K562 (cell line): Measurements from ENCODE around the gene PDE6C. TPM values are rescaled to one million over a fixed set of nuclear protein-coding genes. Genes with fewer than 3 reads are reported as not detected.

Source experiments
- CBX1 ChIP-seq: sonication (generic); IDR thresholded peaks from 2 replicates; pipeline ENCODE4 v1.6.1; 2016; ENCODE audit warnings: antibody characterized with exemption, low read depth, mild to moderate bottlenecking
- CHD4 ChIP-seq: fragments of 200-600 bp; sonication (generic); IDR thresholded peaks from 3 replicates; pipeline ENCODE4 v1.6.1; 2012; ENCODE audit warnings: low read depth, mild to moderate bottlenecking, mixed read lengths, low read length, inconsistent platforms; ENCODE audit not compliant: insufficient read depth, insufficient replicate concordance, poor library complexity, severe bottlenecking
- FOXA1 ChIP-seq: fragments of 450-650 bp; IDR thresholded peaks from 2 replicates; pipeline ENCODE4 v1.6.1; 2016; ENCODE audit warnings: mild to moderate bottlenecking, borderline replicate concordance
- GATAD2B ChIP-seq: fragments of 450-650 bp; IDR thresholded peaks from 2 replicates; pipeline ENCODE4 v1.6.1; 2017; ENCODE audit warnings: mild to moderate bottlenecking, borderline replicate concordance
- HDAC8 ChIP-seq: fragments of 450-650 bp; IDR thresholded peaks from 2 replicates; pipeline ENCODE4 v1.6.1; 2016; ENCODE audit warnings: mild to moderate bottlenecking, missing genetic modification characterization, moderate library complexity, missing compliant biosample characterization
- HLTF ChIP-seq: fragments of 450-650 bp; IDR thresholded peaks from 2 replicates; pipeline ENCODE4 v1.6.1; 2016
- HMG20B ChIP-seq: fragments of 250-450 bp; sonication (Bioruptor Pico); IDR thresholded peaks from 2 replicates; pipeline ENCODE4 v1.5.0; 2021; ENCODE audit warnings: mild to moderate bottlenecking
- MAFK ChIP-seq: IDR thresholded peaks from 2 replicates; pipeline ENCODE4 v1.6.1; 2011; ENCODE audit warnings: low read length, improper control_type of control experiment
- NR2C2 ChIP-seq, 2 experiments: fragments of 200-800 bp in 1 of 2; sonication (Bioruptor generic) in 1 of 2; sonication (generic) in 1 of 2; formaldehyde crosslinking in 1 of 2; IDR thresholded peaks; 2 replicates each; pipeline versions ENCODE4 v1.6.1 to v1.8.0; 2016 to 2022; ENCODE audit warnings: mild to moderate bottlenecking in 1 of 2, missing compliant biosample characterization in 1 of 2, missing genetic modification characterization in 1 of 2, missing genetic modification reagents in 1 of 2
- PHF8 ChIP-seq: fragments of 200-600 bp; sonication (generic); IDR thresholded peaks from 2 replicates; pipeline ENCODE4 v1.6.1; 2012; ENCODE audit warnings: mixed run types, mild to moderate bottlenecking, inconsistent platforms, low read length, moderate library complexity, borderline replicate concordance
- RBBP5 ChIP-seq: fragments of 200-600 bp; sonication (generic); IDR thresholded peaks from 2 replicates; pipeline ENCODE4 v1.6.1; 2012; ENCODE audit warnings: borderline replicate concordance, mild to moderate bottlenecking, low read length, control low read depth, inconsistent platforms; ENCODE audit not compliant: insufficient read depth, poor library complexity, severe bottlenecking
- RBFOX2 ChIP-seq: fragments of 200-400 bp; formaldehyde crosslinking; IDR thresholded peaks from 2 replicates; pipeline ENCODE4 v1.6.1; 2017; ENCODE audit warnings: low read depth, mild to moderate bottlenecking, low read length, moderate library complexity
- SAP30 ChIP-seq: fragments of 200-600 bp; sonication (generic); IDR thresholded peaks from 2 replicates; pipeline ENCODE4 v1.6.1; 2012; ENCODE audit warnings: borderline replicate concordance, low read depth, mild to moderate bottlenecking, moderate library complexity, low read length, control low read depth, inconsistent platforms; ENCODE audit not compliant: insufficient read depth, poor library complexity, severe bottlenecking
- SMARCE1 ChIP-seq: fragments of 450-650 bp; IDR thresholded peaks from 2 replicates; pipeline ENCODE4 v1.7.1; 2016; ENCODE audit warnings: mild to moderate bottlenecking
- SNIP1 ChIP-seq: fragments of 450-650 bp; IDR thresholded peaks from 2 replicates; pipeline ENCODE4 v1.7.1; 2017; ENCODE audit warnings: low read depth, mild to moderate bottlenecking
- ZFP30 ChIP-seq: fragments of 250-450 bp; sonication (Bioruptor Pico); IDR thresholded peaks from 2 replicates; pipeline ENCODE4 v1.8.0; 2022; ENCODE audit warnings: moderate library complexity, mild to moderate bottlenecking, inconsistent platforms, borderline replicate concordance
- ZZZ3 ChIP-seq: fragments of 450-650 bp; IDR thresholded peaks from 2 replicates; pipeline ENCODE4 v1.6.1; 2016; ENCODE audit warnings: antibody characterized with exemption, mild to moderate bottlenecking, moderate library complexity
- polyA plus RNA-seq, 8 experiments: library from polyadenylated mRNA; depleted of rRNA in 4 of 8; stranded (reverse) in 5 of 8; unstranded in 3 of 8; fragments of >200 nt; fragmentation: Nextera tagmentation in 2 of 8; fragmentation: Illumina TruSeq in 1 of 8; extraction: Ambion mirVana in 2 of 8; extraction: Trizol in 1 of 8; gene quantifications; 2 replicates each; pipeline versions ENCODE4 v1.2.1 to v1.2.3, GENCODE V29; 2011 to 2014; ENCODE audit warnings: inconsistent platforms in 1 of 8, missing spikeins in 1 of 8
- total RNA-seq, 7 experiments: library from RNA; depleted of rRNA in 6 of 7; stranded (reverse); fragments of >200 nt in 6 of 7; fragmentation: Illumina TruSeq in 2 of 7; extraction: Trizol in 2 of 7; gene quantifications; 2 replicates each; pipeline versions ENCODE4 v1.2.1 to v1.2.3, GENCODE V29; 2011 to 2021; ENCODE audit warnings: low replicate concordance in 1 of 7
- TF ChIP-seq, protein P1 (sequence below): sonication (generic); formaldehyde crosslinking; IDR thresholded peaks from 2 replicates; pipeline ENCODE4 v1.8.0; 2022; ENCODE audit warnings: mild to moderate bottlenecking, low read depth, missing genetic modification reagents
- TF ChIP-seq, protein P2 (sequence below): fragments of 250-450 bp; sonication (Bioruptor Pico); IDR thresholded peaks from 2 replicates; pipeline ENCODE4 v1.4.0; 2020; ENCODE audit warnings: mild to moderate bottlenecking, moderate library complexity
- TF ChIP-seq, protein P3 (sequence below): fragments of 450-650 bp; IDR thresholded peaks from 2 replicates; pipeline ENCODE4 v1.7.0; 2016; ENCODE audit warnings: borderline replicate concordance

Gene PDE6C
- total and polyA plus RNA-seq, 9 of the 15 experiments (the other 6 are each of a cell fraction or from before 2014, with no cell fraction given): not detected

DNA sequence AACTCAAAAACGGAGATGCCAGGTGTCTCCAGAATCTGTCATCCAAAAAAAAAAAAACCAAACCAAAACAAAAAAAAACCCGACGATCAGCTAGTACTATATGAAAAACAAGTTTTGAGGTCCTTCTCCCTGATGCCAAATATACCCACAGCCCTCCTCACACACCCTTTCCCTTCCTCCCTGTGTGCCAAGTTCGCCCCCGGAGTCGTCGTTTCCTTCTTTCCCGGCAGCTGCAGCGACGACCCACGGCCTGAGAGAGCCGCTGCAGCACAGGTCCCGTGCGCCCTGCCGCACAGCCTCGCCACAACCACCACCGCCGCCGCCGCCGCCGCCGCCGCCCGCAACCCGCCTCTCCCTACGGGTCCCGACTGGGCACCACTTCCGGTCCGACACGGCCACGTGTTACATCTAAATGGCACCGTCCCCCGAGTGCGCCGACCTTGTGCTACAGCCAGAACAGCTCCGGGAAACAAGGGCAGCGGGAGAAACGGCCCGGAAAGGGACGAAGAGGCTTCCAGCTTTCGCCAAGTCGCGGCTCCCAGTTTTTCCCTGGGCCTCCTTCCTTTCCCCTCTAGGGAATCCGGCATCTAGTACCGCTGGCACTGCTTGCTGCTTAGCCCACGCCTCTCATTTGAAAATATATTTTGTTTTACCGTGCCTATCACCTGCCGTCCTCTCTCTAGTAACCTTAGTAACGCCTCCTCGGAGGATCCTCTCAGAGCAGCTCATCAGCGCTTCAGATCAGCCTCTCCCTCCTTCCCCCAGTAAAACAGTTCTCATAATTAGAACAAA lies 90.1 kb downstream of the PDE6C start, which contains the start of gene FRA10AC1 (continued):
- TF ChIP-seq CHD4 (no peak), NR2C2 (CRISPR knock-in tag; IDR thresholded peaks at IDR 0.05) (peak; percentile 89), NR2C2 (tag; IDR thresholded peaks at IDR 0.05) (peak; percentile 96), RBFOX2 (peak; percentile 82), RBBP5 (peak; percentile 73), HMG20B (CRISPR knock-in tag) (no peak), SMARCE1 (peak; percentile 46), ZFP30 (CRISPR knock-in tag) (no peak), MAFK (0 out of 2 replicates have a peak, but pooled peaks have one; percentile 29), PHF8 (peak; percentile 78), CBX1 (peak; percentile 86; the same call in 1 of the 2 replicates), GATAD2B (0 out of 2 replicates have a peak, but pooled peaks have one; percentile 21), SAP30 (peak; percentile 32), FOXA1 (no peak), ZZZ3 (no peak), HDAC8 (tag) (no peak), SNIP1 (no peak), HLTF (peak; percentile 43; the same call in 1 of the 2 replicates)
- TF ChIP-seq, protein P1, sequence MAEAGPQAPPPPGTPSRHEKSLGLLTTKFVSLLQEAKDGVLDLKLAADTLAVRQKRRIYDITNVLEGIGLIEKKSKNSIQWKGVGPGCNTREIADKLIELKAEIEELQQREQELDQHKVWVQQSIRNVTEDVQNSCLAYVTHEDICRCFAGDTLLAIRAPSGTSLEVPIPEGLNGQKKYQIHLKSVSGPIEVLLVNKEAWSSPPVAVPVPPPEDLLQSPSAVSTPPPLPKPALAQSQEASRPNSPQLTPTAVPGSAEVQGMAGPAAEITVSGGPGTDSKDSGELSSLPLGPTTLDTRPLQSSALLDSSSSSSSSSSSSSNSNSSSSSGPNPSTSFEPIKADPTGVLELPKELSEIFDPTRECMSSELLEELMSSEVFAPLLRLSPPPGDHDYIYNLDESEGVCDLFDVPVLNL (CRISPR knock-in tag): no peak
- TF ChIP-seq, protein P2, sequence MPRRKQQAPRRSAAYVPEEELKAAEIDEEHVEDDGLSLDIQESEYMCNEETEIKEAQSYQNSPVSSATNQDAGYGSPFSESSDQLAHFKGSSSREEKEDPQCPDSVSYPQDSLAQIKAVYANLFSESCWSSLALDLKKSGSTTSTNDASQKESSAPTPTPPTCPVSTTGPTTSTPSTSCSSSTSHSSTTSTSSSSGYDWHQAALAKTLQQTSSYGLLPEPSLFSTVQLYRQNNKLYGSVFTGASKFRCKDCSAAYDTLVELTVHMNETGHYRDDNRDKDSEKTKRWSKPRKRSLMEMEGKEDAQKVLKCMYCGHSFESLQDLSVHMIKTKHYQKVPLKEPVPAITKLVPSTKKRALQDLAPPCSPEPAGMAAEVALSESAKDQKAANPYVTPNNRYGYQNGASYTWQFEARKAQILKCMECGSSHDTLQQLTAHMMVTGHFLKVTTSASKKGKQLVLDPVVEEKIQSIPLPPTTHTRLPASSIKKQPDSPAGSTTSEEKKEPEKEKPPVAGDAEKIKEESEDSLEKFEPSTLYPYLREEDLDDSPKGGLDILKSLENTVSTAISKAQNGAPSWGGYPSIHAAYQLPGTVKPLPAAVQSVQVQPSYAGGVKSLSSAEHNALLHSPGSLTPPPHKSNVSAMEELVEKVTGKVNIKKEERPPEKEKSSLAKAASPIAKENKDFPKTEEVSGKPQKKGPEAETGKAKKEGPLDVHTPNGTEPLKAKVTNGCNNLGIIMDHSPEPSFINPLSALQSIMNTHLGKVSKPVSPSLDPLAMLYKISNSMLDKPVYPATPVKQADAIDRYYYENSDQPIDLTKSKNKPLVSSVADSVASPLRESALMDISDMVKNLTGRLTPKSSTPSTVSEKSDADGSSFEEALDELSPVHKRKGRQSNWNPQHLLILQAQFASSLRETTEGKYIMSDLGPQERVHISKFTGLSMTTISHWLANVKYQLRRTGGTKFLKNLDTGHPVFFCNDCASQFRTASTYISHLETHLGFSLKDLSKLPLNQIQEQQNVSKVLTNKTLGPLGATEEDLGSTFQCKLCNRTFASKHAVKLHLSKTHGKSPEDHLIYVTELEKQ (CRISPR knock-in tag): no peak
- TF ChIP-seq, protein P3, sequence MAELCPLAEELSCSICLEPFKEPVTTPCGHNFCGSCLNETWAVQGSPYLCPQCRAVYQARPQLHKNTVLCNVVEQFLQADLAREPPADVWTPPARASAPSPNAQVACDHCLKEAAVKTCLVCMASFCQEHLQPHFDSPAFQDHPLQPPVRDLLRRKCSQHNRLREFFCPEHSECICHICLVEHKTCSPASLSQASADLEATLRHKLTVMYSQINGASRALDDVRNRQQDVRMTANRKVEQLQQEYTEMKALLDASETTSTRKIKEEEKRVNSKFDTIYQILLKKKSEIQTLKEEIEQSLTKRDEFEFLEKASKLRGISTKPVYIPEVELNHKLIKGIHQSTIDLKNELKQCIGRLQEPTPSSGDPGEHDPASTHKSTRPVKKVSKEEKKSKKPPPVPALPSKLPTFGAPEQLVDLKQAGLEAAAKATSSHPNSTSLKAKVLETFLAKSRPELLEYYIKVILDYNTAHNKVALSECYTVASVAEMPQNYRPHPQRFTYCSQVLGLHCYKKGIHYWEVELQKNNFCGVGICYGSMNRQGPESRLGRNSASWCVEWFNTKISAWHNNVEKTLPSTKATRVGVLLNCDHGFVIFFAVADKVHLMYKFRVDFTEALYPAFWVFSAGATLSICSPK: peak; percentile 55; the same call in 1 of the 2 replicates
